Neural cell (in vitro differentiated cells): ENCODE results near the gene CRISP3. TPM values are rescaled to one million over a fixed set of nuclear protein-coding genes. Genes with fewer than 3 reads are reported as not detected.

Source experiments
- H2AFZ ChIP-seq: fragments of 200-600, 300-800 bp; sonication (generic), shearing (Covaris generic); 2 replicates; pipeline ENCODE4 v1.6.0; 2014; ENCODE audit warnings: low read depth, mild to moderate bottlenecking, antibody characterized with exemption, low read length, moderate library complexity
- H3F3A ChIP-seq: fragments of 200-600 bp; shearing (Covaris generic); 2 replicates; pipeline ENCODE4 v1.6.1; 2016; ENCODE audit warnings: mild to moderate bottlenecking, moderate library complexity, mixed read lengths, antibody characterized with exemption, low read length; ENCODE audit not compliant: insufficient read depth, poor library complexity, severe bottlenecking
- H3K27ac ChIP-seq: fragments of 200-600, 300-800 bp; sonication (generic), shearing (Covaris generic); 2 replicates; pipeline ENCODE4 v1.5.1; 2014; ENCODE audit warnings: mild to moderate bottlenecking, low read length, moderate library complexity
- H3K27me3 ChIP-seq: fragments of 300-800, 200-600 bp; sonication (generic), shearing (Covaris generic); 2 replicates; pipeline ENCODE4 v1.6.0; 2014; ENCODE audit warnings: mild to moderate bottlenecking, low read depth, low read length, moderate library complexity; ENCODE audit not compliant: insufficient read depth
- H3K36me3 ChIP-seq: fragments of 300-800, 200-600 bp; sonication (generic), shearing (Covaris generic); 2 replicates; pipeline ENCODE4 v1.5.1; 2014; ENCODE audit warnings: mild to moderate bottlenecking, antibody characterized with exemption, low read length, moderate library complexity; ENCODE audit not compliant: insufficient read depth
- H3K4me2 ChIP-seq: fragments of 300-800, 200-600 bp; sonication (generic), shearing (Covaris generic); 2 replicates; pipeline ENCODE4 v1.6.0; 2014; ENCODE audit warnings: mild to moderate bottlenecking, low read length
- H3K4me3 ChIP-seq: fragments of 300-800, 200-600 bp; sonication (generic), shearing (Covaris generic); 2 replicates; pipeline ENCODE4 v1.5.1; 2014; ENCODE audit warnings: mild to moderate bottlenecking, low read length, moderate library complexity
- H3K79me2 ChIP-seq: fragments of 200-600 bp; shearing (Covaris generic); replicated peaks from 2 replicates; pipeline ENCODE4 v1.6.0; 2014; ENCODE audit warnings: mild to moderate bottlenecking, low read length, moderate library complexity; ENCODE audit not compliant: insufficient read depth
- H3K9ac ChIP-seq: fragments of 300-800, 200-600 bp; sonication (generic), shearing (Covaris generic); 2 replicates; pipeline ENCODE4 v1.6.1; 2016; ENCODE audit warnings: mild to moderate bottlenecking, low read length, mixed read lengths
- H3K9me2 ChIP-seq: fragments of 200-600 bp; shearing (Covaris generic); 2 replicates; pipeline ENCODE4 v1.6.1; 2016; ENCODE audit warnings: mild to moderate bottlenecking, low read length, mixed read lengths; ENCODE audit not compliant: insufficient read depth
- H3K9me3 ChIP-seq: fragments of 200-600, 300-800 bp; sonication (generic), shearing (Covaris generic); 2 replicates; pipeline ENCODE4 v1.6.1; 2016; ENCODE audit warnings: mild to moderate bottlenecking, mixed run types, low read length, moderate library complexity, mixed read lengths
- H4K20me1 ChIP-seq: fragments of 200-600 bp; shearing (Covaris generic); 2 replicates; pipeline ENCODE4 v1.6.1; 2016; ENCODE audit warnings: mild to moderate bottlenecking, mixed run types; ENCODE audit not compliant: insufficient read depth
- EP300 ChIP-seq: fragments of 450-650 bp; conservative IDR thresholded peaks from 2 replicates; pipeline ENCODE4 v1.6.1; 2014; ENCODE audit warnings: antibody characterized with exemption, mild to moderate bottlenecking, moderate library complexity; ENCODE audit not compliant: poor library complexity, severe bottlenecking
- EZH2 ChIP-seq: fragments of 200-600, 300-800 bp; shearing (Covaris generic), sonication (generic); IDR thresholded peaks from 2 replicates; pipeline ENCODE4 v1.6.1; 2014; ENCODE audit warnings: antibody characterized with exemption, low read length, borderline replicate concordance, mild to moderate bottlenecking; ENCODE audit not compliant: insufficient read depth, poor library complexity, severe bottlenecking
- MXI1 ChIP-seq: fragments of 450-650 bp; conservative IDR thresholded peaks from 2 replicates; pipeline ENCODE4 v1.6.1; 2014; ENCODE audit warnings: antibody characterized with exemption, mild to moderate bottlenecking; ENCODE audit not compliant: poor library complexity, severe bottlenecking
- POLR2AphosphoS5 ChIP-seq: IDR thresholded peaks from 2 replicates; pipeline ENCODE4 v1.6.1; 2012
- RAD21 ChIP-seq: fragments of 450-650 bp; conservative IDR thresholded peaks from 2 replicates; pipeline ENCODE4 v1.6.1; 2014; ENCODE audit warnings: antibody characterized with exemption, mild to moderate bottlenecking, moderate library complexity
- SMC3 ChIP-seq: fragments of 450-650 bp; conservative IDR thresholded peaks from 2 replicates; pipeline ENCODE4 v1.6.1; 2014; ENCODE audit warnings: antibody characterized with exemption, mild to moderate bottlenecking, moderate library complexity; ENCODE audit not compliant: poor library complexity
- TAF1 ChIP-seq: IDR thresholded peaks from 2 replicates; pipeline ENCODE4 v1.6.1; 2012; ENCODE audit warnings: low read depth
- polyA plus RNA-seq: library from polyadenylated mRNA; depleted of rRNA; stranded (reverse); fragments of >200 nt; gene quantifications from 2 replicates; pipeline ENCODE4 v1.2.3, GENCODE V29; 2014
- TF ChIP-seq, protein P1 (sequence below): IDR thresholded peaks from 2 replicates; pipeline ENCODE4 v1.6.1; 2012; ENCODE audit warnings: borderline replicate concordance
- TF ChIP-seq, protein P2 (sequence below): fragments of 450-650 bp; IDR thresholded peaks from 2 replicates; pipeline ENCODE4 v1.5.1; 2014; ENCODE audit warnings: antibody characterized with exemption, mild to moderate bottlenecking, moderate library complexity; ENCODE audit not compliant: poor library complexity, severe bottlenecking

CRISP3 gene
- polyA plus RNA-seq, 1 donor from 2014 or later, result not detected

- H3F3A ChIP-seq, result no peaks in the 10 kb centered on the region
- H2AFZ ChIP-seq, result no peak within 1 kb of the TSS
- H3K79me2 ChIP-seq, result no peaks in the 10 kb centered on the region
- H3K4me2 ChIP-seq, result no peak within 1 kb of the TSS
- no peak within 1 kb of the TSS for H3K27ac ChIP-seq
- no peaks in the 10 kb centered on the region for H3K9me3 ChIP-seq
- H4K20me1 ChIP-seq, result no peaks in the 10 kb centered on the region
- no peak within 1 kb of the TSS for H3K9ac ChIP-seq
- H3K9me2 ChIP-seq, result no peaks in the 10 kb centered on the region
- TF ChIP-seq EP300 (no peak), SMC3 (no peak), MXI1 (no peak), TAF1 (no peak), EZH2 (no peak), POLR2AphosphoS5 (no peak), RAD21 (no peak)
- TF ChIP-seq, protein P1, sequence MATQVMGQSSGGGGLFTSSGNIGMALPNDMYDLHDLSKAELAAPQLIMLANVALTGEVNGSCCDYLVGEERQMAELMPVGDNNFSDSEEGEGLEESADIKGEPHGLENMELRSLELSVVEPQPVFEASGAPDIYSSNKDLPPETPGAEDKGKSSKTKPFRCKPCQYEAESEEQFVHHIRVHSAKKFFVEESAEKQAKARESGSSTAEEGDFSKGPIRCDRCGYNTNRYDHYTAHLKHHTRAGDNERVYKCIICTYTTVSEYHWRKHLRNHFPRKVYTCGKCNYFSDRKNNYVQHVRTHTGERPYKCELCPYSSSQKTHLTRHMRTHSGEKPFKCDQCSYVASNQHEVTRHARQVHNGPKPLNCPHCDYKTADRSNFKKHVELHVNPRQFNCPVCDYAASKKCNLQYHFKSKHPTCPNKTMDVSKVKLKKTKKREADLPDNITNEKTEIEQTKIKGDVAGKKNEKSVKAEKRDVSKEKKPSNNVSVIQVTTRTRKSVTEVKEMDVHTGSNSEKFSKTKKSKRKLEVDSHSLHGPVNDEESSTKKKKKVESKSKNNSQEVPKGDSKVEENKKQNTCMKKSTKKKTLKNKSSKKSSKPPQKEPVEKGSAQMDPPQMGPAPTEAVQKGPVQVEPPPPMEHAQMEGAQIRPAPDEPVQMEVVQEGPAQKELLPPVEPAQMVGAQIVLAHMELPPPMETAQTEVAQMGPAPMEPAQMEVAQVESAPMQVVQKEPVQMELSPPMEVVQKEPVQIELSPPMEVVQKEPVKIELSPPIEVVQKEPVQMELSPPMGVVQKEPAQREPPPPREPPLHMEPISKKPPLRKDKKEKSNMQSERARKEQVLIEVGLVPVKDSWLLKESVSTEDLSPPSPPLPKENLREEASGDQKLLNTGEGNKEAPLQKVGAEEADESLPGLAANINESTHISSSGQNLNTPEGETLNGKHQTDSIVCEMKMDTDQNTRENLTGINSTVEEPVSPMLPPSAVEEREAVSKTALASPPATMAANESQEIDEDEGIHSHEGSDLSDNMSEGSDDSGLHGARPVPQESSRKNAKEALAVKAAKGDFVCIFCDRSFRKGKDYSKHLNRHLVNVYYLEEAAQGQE, result no peak
- TF ChIP-seq, protein P2, sequence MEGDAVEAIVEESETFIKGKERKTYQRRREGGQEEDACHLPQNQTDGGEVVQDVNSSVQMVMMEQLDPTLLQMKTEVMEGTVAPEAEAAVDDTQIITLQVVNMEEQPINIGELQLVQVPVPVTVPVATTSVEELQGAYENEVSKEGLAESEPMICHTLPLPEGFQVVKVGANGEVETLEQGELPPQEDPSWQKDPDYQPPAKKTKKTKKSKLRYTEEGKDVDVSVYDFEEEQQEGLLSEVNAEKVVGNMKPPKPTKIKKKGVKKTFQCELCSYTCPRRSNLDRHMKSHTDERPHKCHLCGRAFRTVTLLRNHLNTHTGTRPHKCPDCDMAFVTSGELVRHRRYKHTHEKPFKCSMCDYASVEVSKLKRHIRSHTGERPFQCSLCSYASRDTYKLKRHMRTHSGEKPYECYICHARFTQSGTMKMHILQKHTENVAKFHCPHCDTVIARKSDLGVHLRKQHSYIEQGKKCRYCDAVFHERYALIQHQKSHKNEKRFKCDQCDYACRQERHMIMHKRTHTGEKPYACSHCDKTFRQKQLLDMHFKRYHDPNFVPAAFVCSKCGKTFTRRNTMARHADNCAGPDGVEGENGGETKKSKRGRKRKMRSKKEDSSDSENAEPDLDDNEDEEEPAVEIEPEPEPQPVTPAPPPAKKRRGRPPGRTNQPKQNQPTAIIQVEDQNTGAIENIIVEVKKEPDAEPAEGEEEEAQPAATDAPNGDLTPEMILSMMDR, result no peak
- H3K36me3 ChIP-seq, result no peaks in the 10 kb centered on the region
- H3K27me3 ChIP-seq, result no peaks in the 10 kb centered on the region
- no peak within 1 kb of the TSS for H3K4me3 ChIP-seq
Observed at GRCh38 chr6:49713346-49713745, 30.8 kb downstream of the CRISP3 start, which contains the start of gene CRISP2. CRISP2 (minus strand) TSS chr6:49713543; CDS start chr6:49709196, 4,347 bp downstream.

- no peak overlapping the region for H2AFZ ChIP-seq
- no peak overlapping the region for H3K4me2 ChIP-seq
- no peak for TF ChIP-seq EZH2
- no peak for TF ChIP-seq MXI1
- no peak for TF ChIP-seq POLR2AphosphoS5
- TF ChIP-seq TAF1, result no peak
- TF ChIP-seq EP300, result no peak
- TF ChIP-seq SMC3, result no peak
- TF ChIP-seq, protein P1, result no peak
- no peak for TF ChIP-seq RAD21
- TF ChIP-seq, protein P2, result no peak
- H4K20me1 ChIP-seq, result no peaks in the 10 kb centered on the region
- H3K4me3 ChIP-seq, result no peak overlapping the region
- H3K79me2 ChIP-seq, result no peaks in the 10 kb centered on the region
- H3K9me3 ChIP-seq, result no peaks in the 10 kb centered on the region
- no peak overlapping the region for H3K9ac ChIP-seq
- H3K36me3 ChIP-seq, result no peaks in the 10 kb centered on the region
- H3K27me3 ChIP-seq, result no peaks in the 10 kb centered on the region
- no peak overlapping the region for H3K27ac ChIP-seq
- no peaks in the 10 kb centered on the region for H3K9me2 ChIP-seq
- no peaks in the 10 kb centered on the region for H3F3A ChIP-seq
Observed at GRCh38 chr6:49698478-49698877, 45.7 kb downstream of the CRISP3 start.
